Neural cell (in vitro differentiated cells): ENCODE data around the gene AFAP1L1. TPM values are rescaled to one million over a fixed set of nuclear protein-coding genes. Genes with fewer than 3 reads are reported as not detected.

ENCODE experiments used
- H2AFZ ChIP-seq: fragments of 200-600, 300-800 bp; sonication (generic), shearing (Covaris generic); 2 replicates; pipeline ENCODE4 v1.6.0; 2014; ENCODE audit warnings: low read depth, mild to moderate bottlenecking, antibody characterized with exemption, low read length, moderate library complexity
- H3F3A ChIP-seq: fragments of 200-600 bp; shearing (Covaris generic); 2 replicates; pipeline ENCODE4 v1.6.1; 2016; ENCODE audit warnings: mild to moderate bottlenecking, moderate library complexity, mixed read lengths, antibody characterized with exemption, low read length; ENCODE audit not compliant: insufficient read depth, poor library complexity, severe bottlenecking
- H3K27ac ChIP-seq: fragments of 200-600, 300-800 bp; sonication (generic), shearing (Covaris generic); 2 replicates; pipeline ENCODE4 v1.5.1; 2014; ENCODE audit warnings: mild to moderate bottlenecking, low read length, moderate library complexity
- H3K27me3 ChIP-seq: fragments of 300-800, 200-600 bp; sonication (generic), shearing (Covaris generic); 2 replicates; pipeline ENCODE4 v1.6.0; 2014; ENCODE audit warnings: mild to moderate bottlenecking, low read depth, low read length, moderate library complexity; ENCODE audit not compliant: insufficient read depth
- H3K36me3 ChIP-seq: fragments of 300-800, 200-600 bp; sonication (generic), shearing (Covaris generic); 2 replicates; pipeline ENCODE4 v1.5.1; 2014; ENCODE audit warnings: mild to moderate bottlenecking, antibody characterized with exemption, low read length, moderate library complexity; ENCODE audit not compliant: insufficient read depth
- H3K4me2 ChIP-seq: fragments of 300-800, 200-600 bp; sonication (generic), shearing (Covaris generic); 2 replicates; pipeline ENCODE4 v1.6.0; 2014; ENCODE audit warnings: mild to moderate bottlenecking, low read length
- H3K4me3 ChIP-seq: fragments of 300-800, 200-600 bp; sonication (generic), shearing (Covaris generic); 2 replicates; pipeline ENCODE4 v1.5.1; 2014; ENCODE audit warnings: mild to moderate bottlenecking, low read length, moderate library complexity
- H3K79me2 ChIP-seq: fragments of 200-600 bp; shearing (Covaris generic); replicated peaks from 2 replicates; pipeline ENCODE4 v1.6.0; 2014; ENCODE audit warnings: mild to moderate bottlenecking, low read length, moderate library complexity; ENCODE audit not compliant: insufficient read depth
- H3K9ac ChIP-seq: fragments of 300-800, 200-600 bp; sonication (generic), shearing (Covaris generic); 2 replicates; pipeline ENCODE4 v1.6.1; 2016; ENCODE audit warnings: mild to moderate bottlenecking, low read length, mixed read lengths
- H3K9me2 ChIP-seq: fragments of 200-600 bp; shearing (Covaris generic); 2 replicates; pipeline ENCODE4 v1.6.1; 2016; ENCODE audit warnings: mild to moderate bottlenecking, low read length, mixed read lengths; ENCODE audit not compliant: insufficient read depth
- H3K9me3 ChIP-seq: fragments of 200-600, 300-800 bp; sonication (generic), shearing (Covaris generic); 2 replicates; pipeline ENCODE4 v1.6.1; 2016; ENCODE audit warnings: mild to moderate bottlenecking, mixed run types, low read length, moderate library complexity, mixed read lengths
- H4K20me1 ChIP-seq: fragments of 200-600 bp; shearing (Covaris generic); 2 replicates; pipeline ENCODE4 v1.6.1; 2016; ENCODE audit warnings: mild to moderate bottlenecking, mixed run types; ENCODE audit not compliant: insufficient read depth
- EP300 ChIP-seq: fragments of 450-650 bp; conservative IDR thresholded peaks from 2 replicates; pipeline ENCODE4 v1.6.1; 2014; ENCODE audit warnings: antibody characterized with exemption, mild to moderate bottlenecking, moderate library complexity; ENCODE audit not compliant: poor library complexity, severe bottlenecking
- EZH2 ChIP-seq: fragments of 200-600, 300-800 bp; shearing (Covaris generic), sonication (generic); IDR thresholded peaks from 2 replicates; pipeline ENCODE4 v1.6.1; 2014; ENCODE audit warnings: antibody characterized with exemption, low read length, borderline replicate concordance, mild to moderate bottlenecking; ENCODE audit not compliant: insufficient read depth, poor library complexity, severe bottlenecking
- MXI1 ChIP-seq: fragments of 450-650 bp; conservative IDR thresholded peaks from 2 replicates; pipeline ENCODE4 v1.6.1; 2014; ENCODE audit warnings: antibody characterized with exemption, mild to moderate bottlenecking; ENCODE audit not compliant: poor library complexity, severe bottlenecking
- POLR2AphosphoS5 ChIP-seq: IDR thresholded peaks from 2 replicates; pipeline ENCODE4 v1.6.1; 2012
- RAD21 ChIP-seq: fragments of 450-650 bp; conservative IDR thresholded peaks from 2 replicates; pipeline ENCODE4 v1.6.1; 2014; ENCODE audit warnings: antibody characterized with exemption, mild to moderate bottlenecking, moderate library complexity
- SMC3 ChIP-seq: fragments of 450-650 bp; conservative IDR thresholded peaks from 2 replicates; pipeline ENCODE4 v1.6.1; 2014; ENCODE audit warnings: antibody characterized with exemption, mild to moderate bottlenecking, moderate library complexity; ENCODE audit not compliant: poor library complexity
- TAF1 ChIP-seq: IDR thresholded peaks from 2 replicates; pipeline ENCODE4 v1.6.1; 2012; ENCODE audit warnings: low read depth
- polyA plus RNA-seq: library from polyadenylated mRNA; depleted of rRNA; stranded (reverse); fragments of >200 nt; gene quantifications from 2 replicates; pipeline ENCODE4 v1.2.3, GENCODE V29; 2014
- TF ChIP-seq, protein P1 (sequence below): fragments of 450-650 bp; IDR thresholded peaks from 2 replicates; pipeline ENCODE4 v1.5.1; 2014; ENCODE audit warnings: antibody characterized with exemption, mild to moderate bottlenecking, moderate library complexity; ENCODE audit not compliant: poor library complexity, severe bottlenecking
- TF ChIP-seq, protein P2 (sequence below): IDR thresholded peaks from 2 replicates; pipeline ENCODE4 v1.6.1; 2012; ENCODE audit warnings: borderline replicate concordance

Gene AFAP1L1
- polyA plus RNA-seq, 1 donor from 2014 or later: not detected

DNA sequence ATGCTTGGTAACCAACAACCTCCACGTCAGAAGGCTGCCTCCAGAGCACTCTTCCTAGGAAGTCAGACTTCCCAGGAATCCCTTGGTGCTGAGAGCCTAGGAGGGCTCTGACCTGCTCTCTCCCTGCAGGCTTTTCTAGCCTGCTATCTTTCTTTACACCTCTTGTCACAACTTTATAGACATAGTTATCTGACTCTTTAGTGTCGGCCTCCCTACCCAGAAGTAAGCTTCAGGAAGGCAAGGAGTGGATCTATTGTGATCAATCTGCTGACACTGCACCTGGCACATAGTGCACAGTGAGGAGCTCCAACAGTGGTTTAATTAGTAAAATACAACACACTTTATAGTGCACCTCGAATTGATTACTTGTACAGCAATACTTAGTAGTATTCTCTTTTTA, 2.3 kb downstream of the AFAP1L1 start:
- H3K9me2 ChIP-seq: no peaks in the 10 kb centered on the region
- no peak overlapping the region for H2AFZ ChIP-seq
- H3K36me3 ChIP-seq: no peaks in the 10 kb centered on the region
- peaks cover 32% of the 10 kb centered on the region for H3K27me3 ChIP-seq
- no peak overlapping the region for H3K27ac ChIP-seq
- H3K79me2 ChIP-seq: no peaks in the 10 kb centered on the region
- H3K4me3 ChIP-seq: no peak overlapping the region
- no peaks in the 10 kb centered on the region for H4K20me1 ChIP-seq
- TF ChIP-seq EP300 (no peak), MXI1 (no peak), RAD21 (no peak), TAF1 (no peak), POLR2AphosphoS5 (no peak), SMC3 (no peak), EZH2 (no peak)
- TF ChIP-seq, protein P1, sequence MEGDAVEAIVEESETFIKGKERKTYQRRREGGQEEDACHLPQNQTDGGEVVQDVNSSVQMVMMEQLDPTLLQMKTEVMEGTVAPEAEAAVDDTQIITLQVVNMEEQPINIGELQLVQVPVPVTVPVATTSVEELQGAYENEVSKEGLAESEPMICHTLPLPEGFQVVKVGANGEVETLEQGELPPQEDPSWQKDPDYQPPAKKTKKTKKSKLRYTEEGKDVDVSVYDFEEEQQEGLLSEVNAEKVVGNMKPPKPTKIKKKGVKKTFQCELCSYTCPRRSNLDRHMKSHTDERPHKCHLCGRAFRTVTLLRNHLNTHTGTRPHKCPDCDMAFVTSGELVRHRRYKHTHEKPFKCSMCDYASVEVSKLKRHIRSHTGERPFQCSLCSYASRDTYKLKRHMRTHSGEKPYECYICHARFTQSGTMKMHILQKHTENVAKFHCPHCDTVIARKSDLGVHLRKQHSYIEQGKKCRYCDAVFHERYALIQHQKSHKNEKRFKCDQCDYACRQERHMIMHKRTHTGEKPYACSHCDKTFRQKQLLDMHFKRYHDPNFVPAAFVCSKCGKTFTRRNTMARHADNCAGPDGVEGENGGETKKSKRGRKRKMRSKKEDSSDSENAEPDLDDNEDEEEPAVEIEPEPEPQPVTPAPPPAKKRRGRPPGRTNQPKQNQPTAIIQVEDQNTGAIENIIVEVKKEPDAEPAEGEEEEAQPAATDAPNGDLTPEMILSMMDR: no peak
- TF ChIP-seq, protein P2, sequence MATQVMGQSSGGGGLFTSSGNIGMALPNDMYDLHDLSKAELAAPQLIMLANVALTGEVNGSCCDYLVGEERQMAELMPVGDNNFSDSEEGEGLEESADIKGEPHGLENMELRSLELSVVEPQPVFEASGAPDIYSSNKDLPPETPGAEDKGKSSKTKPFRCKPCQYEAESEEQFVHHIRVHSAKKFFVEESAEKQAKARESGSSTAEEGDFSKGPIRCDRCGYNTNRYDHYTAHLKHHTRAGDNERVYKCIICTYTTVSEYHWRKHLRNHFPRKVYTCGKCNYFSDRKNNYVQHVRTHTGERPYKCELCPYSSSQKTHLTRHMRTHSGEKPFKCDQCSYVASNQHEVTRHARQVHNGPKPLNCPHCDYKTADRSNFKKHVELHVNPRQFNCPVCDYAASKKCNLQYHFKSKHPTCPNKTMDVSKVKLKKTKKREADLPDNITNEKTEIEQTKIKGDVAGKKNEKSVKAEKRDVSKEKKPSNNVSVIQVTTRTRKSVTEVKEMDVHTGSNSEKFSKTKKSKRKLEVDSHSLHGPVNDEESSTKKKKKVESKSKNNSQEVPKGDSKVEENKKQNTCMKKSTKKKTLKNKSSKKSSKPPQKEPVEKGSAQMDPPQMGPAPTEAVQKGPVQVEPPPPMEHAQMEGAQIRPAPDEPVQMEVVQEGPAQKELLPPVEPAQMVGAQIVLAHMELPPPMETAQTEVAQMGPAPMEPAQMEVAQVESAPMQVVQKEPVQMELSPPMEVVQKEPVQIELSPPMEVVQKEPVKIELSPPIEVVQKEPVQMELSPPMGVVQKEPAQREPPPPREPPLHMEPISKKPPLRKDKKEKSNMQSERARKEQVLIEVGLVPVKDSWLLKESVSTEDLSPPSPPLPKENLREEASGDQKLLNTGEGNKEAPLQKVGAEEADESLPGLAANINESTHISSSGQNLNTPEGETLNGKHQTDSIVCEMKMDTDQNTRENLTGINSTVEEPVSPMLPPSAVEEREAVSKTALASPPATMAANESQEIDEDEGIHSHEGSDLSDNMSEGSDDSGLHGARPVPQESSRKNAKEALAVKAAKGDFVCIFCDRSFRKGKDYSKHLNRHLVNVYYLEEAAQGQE: no peak
- no peak overlapping the region for H3K9ac ChIP-seq
- no peaks in the 10 kb centered on the region for H3F3A ChIP-seq
- H3K9me3 ChIP-seq: no peaks in the 10 kb centered on the region
- no peak overlapping the region for H3K4me2 ChIP-seq

DNA sequence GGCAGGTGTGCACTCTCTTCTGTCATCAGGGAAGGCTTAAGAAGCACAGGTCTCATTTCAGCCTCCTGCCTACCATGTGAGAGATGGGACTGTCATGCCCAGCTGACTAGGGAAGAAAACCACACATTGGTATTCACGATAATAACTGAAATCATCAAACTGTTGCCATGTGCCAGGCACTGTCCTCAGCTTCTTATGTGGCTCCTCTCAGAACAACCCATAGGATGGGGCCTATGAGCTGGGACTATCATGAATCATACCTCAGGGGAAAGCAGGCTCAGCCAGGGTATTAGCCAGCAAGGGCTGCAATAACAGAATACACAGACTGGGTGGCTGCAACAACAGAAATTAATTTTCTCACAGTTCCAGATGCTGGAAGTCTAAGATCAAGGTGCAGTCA, 3.3 kb downstream of the AFAP1L1 start:
- Histone ChIP-seq H3K27me3 (peaks cover 32% of the 10 kb centered on the region), H3K9me3 (no peaks in the 10 kb centered on the region), H3K4me3 (no peak overlapping the region), H3F3A (no peaks in the 10 kb centered on the region), H3K36me3 (no peaks in the 10 kb centered on the region), H3K9me2 (no peaks in the 10 kb centered on the region), H3K27ac (no peak overlapping the region), H3K9ac (no peak overlapping the region), H2AFZ (no peak overlapping the region), H3K79me2 (no peaks in the 10 kb centered on the region), H3K4me2 (no peak overlapping the region), H4K20me1 (no peaks in the 10 kb centered on the region)
- TF ChIP-seq, protein P1: no peak
- TF ChIP-seq RAD21 (no peak), SMC3 (no peak), EP300 (no peak), TAF1 (no peak), POLR2AphosphoS5 (no peak), EZH2 (no peak), MXI1 (no peak)
- TF ChIP-seq, protein P2: no peak
